NCI-H2171 (cell line): ENCODE data around the gene PPFIA1.

ENCODE experiments used
- DNase-seq: peaks from one replicate; lab custom pipeline; 2025; lab: John Stamatoyannopoulos, UW

Gene PPFIA1

DNA sequence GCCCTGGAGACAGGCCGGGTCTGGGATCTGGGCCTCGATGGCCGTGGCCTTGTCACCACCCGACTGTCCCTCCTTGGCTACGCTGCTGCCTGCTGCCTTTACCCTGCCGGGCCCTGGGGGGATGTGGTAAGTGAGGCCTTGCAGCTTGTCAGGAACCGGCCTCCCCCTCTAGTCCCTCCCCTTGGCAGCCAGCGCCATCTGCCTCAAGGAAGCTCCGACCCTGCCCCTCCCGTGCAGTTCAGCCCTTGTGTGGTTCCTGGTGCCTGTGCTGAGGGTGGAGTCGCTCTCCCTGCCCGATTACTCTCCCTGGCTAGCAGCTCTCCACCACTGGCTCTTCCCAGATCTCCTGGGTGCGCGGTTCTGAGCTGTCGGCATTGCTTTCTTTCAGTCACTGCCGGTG, 161.6 kb downstream of the PPFIA1 start:
- DNase-seq = no peak

DNA sequence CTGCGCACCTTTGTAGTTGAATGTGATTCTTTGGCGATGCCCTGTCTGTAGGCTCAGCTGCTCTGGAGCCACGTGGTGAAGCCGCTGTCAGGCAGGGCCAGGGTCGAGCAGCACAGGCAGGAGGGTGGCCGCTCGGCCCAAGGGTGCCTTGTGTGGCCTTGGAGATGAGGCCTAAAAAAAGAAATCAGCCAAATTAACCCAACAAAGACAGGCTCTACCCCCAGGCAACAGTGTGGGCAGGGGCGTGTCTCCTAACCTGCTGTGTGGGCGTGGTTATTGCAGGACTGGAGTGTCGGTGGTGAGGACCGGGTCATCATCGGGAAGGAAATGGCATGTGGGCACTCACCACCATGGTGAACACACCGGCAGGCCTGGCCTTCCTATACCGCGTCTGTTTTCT, 162.1 kb downstream of the PPFIA1 start:
- no peak for DNase-seq

DNA sequence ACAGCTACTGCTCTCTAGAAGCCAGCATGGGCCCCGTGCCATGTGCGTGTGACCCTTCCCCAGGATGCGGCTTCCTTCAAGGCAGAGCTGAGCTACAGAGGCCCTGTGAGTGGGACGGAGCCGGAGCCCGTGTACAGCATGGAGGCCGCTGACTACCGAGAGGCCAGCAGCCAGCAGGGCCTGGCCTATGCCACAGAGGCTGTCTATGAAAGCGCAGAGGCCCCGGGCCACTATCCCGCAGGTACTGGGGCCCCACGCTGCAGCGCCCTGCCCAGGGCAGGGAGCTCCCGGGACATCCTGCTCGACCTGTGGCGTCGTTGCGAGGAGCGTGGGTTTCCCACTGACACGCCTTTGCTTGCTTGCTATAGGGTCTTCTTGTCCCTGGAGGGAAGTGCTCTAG, 162.5 kb downstream of the PPFIA1 start:
- no peak for DNase-seq

DNA sequence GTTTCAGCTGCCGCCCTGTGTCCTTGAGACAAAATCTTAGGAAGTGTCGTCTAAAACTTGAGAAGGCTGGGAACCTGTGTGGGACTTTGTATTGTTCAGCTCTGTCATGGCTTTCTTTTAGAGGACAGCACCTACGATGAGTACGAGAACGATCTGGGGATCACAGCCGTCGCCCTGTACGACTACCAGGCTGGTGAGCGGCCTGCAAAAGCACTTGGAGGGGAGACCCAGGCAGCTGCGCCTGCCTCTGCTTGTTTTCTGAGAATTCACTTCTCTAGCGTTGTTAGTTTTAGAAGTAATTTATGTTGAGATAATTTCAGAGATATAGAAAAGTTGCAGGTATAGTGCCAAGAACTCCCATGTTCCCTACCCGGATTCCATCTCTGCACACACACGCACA, 163.0 kb downstream of the PPFIA1 start:
- no peak for DNase-seq
